ENCODE measurements around the gene RAB3A. TPM values are rescaled to one million over a fixed set of nuclear protein-coding genes. Genes with fewer than 3 reads are reported as not detected.

RAB3A gene
- total and polyA plus RNA-seq, 8 donors, result 0.87 to 2.2 (median 2.0) TPM; not detected in 1

DNA sequence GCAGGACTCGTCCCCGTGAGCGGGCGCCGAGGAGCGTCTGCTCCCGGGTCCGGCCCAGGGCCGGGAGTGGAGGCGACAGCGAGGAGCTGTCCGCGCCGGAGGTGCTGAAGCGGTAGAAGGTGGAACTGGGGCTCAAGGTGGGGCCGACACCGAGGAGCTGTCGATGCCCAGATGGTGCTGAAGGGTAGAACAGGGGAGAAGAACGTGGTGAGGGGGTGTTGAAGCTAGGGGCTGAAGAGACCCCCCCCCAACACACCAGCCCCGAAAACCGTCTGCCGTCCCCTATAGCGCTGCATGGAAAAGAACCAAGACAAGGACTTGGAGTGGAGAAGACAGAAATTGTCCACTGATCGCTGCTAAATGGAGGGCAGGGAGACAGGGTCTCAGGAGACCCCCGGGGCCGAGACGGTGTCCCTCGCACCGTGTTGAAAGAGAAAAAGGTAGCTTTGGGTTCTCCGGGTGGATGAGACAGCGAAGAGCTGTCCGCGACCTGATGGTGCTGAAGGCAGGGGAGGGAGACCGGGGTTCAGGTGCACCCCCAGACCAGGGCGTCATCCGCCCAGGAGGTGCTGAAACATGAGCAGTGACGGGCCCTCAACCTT, 29.5 kb upstream of the RAB3A start:
- H3K4me1 ChIP-seq, result peaks cover 0 to 12% (median 2%) of the 10 kb centered on the region in 4 donors
- no peak overlapping the region for H3K4me3 ChIP-seq
- DNase-seq, result peak; percentile 45 to 86
- no peaks in the 10 kb centered on the region for H3K36me3 ChIP-seq
- peaks cover 14 to 88% (median 43%) of the 10 kb centered on the region in 3 donors for H3K27me3 ChIP-seq
- no peak overlapping the region for H3K27ac ChIP-seq
- intact Hi-C loops (cut with DNase I; ENCODE audit: low total_unique reads), result no loop called here
- peaks cover 4 to 13% (median 13%) of the 10 kb centered on the region in 4 donors for H3K9me3 ChIP-seq
- TF ChIP-seq POLR2A (IDR thresholded peaks at IDR 0.05) (no peak), EP300 (IDR thresholded peaks at IDR 0.05) (no peak), POLR2AphosphoS5 (IDR thresholded peaks at IDR 0.05) (no peak)
- TF ChIP-seq, protein P1, sequence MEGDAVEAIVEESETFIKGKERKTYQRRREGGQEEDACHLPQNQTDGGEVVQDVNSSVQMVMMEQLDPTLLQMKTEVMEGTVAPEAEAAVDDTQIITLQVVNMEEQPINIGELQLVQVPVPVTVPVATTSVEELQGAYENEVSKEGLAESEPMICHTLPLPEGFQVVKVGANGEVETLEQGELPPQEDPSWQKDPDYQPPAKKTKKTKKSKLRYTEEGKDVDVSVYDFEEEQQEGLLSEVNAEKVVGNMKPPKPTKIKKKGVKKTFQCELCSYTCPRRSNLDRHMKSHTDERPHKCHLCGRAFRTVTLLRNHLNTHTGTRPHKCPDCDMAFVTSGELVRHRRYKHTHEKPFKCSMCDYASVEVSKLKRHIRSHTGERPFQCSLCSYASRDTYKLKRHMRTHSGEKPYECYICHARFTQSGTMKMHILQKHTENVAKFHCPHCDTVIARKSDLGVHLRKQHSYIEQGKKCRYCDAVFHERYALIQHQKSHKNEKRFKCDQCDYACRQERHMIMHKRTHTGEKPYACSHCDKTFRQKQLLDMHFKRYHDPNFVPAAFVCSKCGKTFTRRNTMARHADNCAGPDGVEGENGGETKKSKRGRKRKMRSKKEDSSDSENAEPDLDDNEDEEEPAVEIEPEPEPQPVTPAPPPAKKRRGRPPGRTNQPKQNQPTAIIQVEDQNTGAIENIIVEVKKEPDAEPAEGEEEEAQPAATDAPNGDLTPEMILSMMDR (IDR thresholded peaks at IDR 0.05), result no peak
- 18 to 22% (median 20%) methylated on average over 36 to 37 of the region's 37 CpGs for WGBS, 5 donors

DNA sequence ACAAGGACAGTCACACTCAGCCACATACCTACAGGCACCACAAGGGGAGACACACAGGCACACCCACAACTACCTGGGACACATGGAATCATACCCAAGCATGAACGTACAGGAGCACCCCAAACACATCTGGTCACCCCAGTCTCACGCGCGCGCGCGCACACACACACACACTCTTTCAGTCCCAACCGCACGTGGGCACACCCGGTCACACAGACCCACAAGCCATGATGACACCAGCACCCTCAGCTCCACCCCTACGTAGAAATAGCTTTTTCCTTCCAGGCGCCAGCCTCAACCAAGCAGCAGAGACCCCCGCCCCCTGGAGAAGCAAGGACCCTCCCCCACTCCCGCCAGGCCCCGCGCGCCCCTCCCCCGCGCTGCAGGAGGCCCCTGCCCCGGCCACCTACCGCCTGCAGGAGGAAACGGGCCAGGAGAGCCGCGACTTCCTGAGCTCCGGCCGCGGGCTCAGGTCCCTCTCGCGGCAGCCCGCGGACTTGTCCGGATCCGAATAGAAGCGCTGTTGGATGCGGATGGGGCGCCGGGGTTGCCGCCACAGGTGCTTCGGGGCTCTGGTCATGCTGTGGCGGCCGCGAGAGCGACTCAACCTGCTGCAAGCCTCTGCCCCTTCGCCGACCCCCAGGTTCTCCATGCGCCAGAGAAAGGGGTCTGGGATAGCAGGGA, 28.8 kb upstream of the RAB3A start:
- Histone ChIP-seq H3K4me3 (no peak overlapping the region), H3K9me3 (peaks cover 4 to 13% (median 13%) of the 10 kb centered on the region in 4 donors), H3K27me3 (peaks cover 14 to 93% (median 43%) of the 10 kb centered on the region in 3 donors), H3K27ac (no peak overlapping the region), H3K4me1 (peaks cover 0 to 12% (median 2%) of the 10 kb centered on the region in 4 donors), H3K36me3 (no peaks in the 10 kb centered on the region)
- intact Hi-C loops (cut with DNase I; ENCODE audit: low total_unique reads), result no loop called here
- peak in 1 of 2 donors; percentile 59 for DNase-seq
- TF ChIP-seq POLR2AphosphoS5 (IDR thresholded peaks at IDR 0.05), result no peak
- 4 to 9% (median 5%) methylated on average over 16 to 46 of the region's 46 CpGs for WGBS, 5 donors

DNA sequence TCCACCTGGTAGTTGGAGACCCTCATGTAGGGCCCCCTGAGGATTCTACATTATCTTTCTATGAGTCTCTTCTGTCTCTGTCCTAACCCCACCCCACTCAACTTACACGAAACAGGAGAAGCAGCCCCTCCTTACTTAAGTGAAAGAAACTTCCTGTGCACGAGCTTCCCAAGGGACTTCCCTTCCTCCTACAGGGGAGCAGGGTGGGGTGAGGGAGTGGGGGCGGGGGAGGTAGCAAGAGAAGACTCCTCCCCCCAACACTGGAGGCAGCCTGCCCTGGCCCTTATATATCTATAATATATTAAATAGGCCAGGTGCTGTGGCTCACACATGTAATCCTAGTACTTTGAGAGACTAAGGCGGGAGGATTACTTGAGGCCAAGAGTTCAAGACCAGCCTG, 27.9 kb upstream of the RAB3A start:
- intact Hi-C loops (cut with DNase I; ENCODE audit: low total_unique reads), result no loop called here
- peaks cover 0 to 12% (median 2%) of the 10 kb centered on the region in 4 donors for H3K4me1 ChIP-seq
- H3K27ac ChIP-seq, result no peak overlapping the region
- TF ChIP-seq, protein P1 (IDR thresholded peaks at IDR 0.05), result no peak
- TF ChIP-seq EP300 (IDR thresholded peaks at IDR 0.05) (no peak), POLR2A (IDR thresholded peaks at IDR 0.05) (no peak), POLR2AphosphoS5 (IDR thresholded peaks at IDR 0.05) (no peak)
- H3K36me3 ChIP-seq, result no peaks in the 10 kb centered on the region
- DNase-seq, result no peak
- peaks cover 14 to 95% (median 51%) of the 10 kb centered on the region in 3 donors for H3K27me3 ChIP-seq
- peaks cover 4 to 13% (median 13%) of the 10 kb centered on the region in 4 donors for H3K9me3 ChIP-seq
- 16 to 30% (median 22%) methylated on average over 3 to 4 of the region's 4 CpGs for WGBS, 5 donors
- H3K4me3 ChIP-seq, result no peak overlapping the region

DNA sequence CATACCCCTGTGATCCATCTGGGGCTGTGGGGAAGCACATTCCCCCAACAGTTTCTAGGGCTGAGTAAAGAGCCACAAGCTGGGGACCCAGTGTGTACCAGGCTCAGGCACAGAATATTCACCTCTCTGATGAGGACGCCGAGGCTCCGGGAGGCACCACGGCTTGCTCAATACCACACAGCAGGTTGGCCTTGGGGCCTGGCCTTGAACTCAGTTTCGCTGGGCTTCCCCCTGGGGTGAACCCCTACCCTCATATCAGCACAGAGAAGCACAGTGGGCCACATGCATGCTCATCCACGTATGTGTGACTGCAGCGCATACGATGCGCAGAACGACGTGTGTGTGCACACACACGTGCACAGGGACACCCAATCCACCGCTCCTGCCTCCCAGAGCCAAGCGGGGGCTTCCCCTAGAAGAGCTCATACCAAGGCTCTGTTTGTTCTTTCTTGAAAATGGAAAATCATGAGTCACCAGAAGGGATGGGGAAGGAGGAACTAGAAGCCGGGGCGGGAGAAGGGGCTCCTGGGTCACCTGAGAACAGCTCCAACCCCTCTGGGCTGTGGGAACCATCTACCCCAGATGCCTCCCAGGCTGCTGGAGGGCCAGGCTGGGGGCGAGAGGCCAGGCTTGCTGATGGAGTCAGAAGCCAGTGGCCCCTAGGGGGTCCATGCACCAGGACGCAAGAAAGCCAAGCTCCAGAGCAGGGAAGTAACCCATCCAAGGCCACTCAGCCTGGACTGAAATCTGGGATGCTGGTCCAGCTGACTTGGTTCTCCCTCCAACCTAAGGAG, 27.3 kb upstream of the RAB3A start:
- Histone ChIP-seq H3K9me3 (peaks cover 4 to 13% (median 13%) of the 10 kb centered on the region in 4 donors), H3K27me3 (peaks cover 16 to 95% (median 57%) of the 10 kb centered on the region in 3 donors), H3K36me3 (no peaks in the 10 kb centered on the region), H3K4me1 (peaks cover 0 to 14% (median 6%) of the 10 kb centered on the region in 4 donors), H3K27ac (no peak overlapping the region), H3K4me3 (no peak overlapping the region)
- TF ChIP-seq POLR2AphosphoS5 (IDR thresholded peaks at IDR 0.05) (no peak), POLR2A (IDR thresholded peaks at IDR 0.05) (no peak), EP300 (IDR thresholded peaks at IDR 0.05) (no peak)
- TF ChIP-seq, protein P1 (IDR thresholded peaks at IDR 0.05), result no peak
- intact Hi-C loops (cut with DNase I; ENCODE audit: low total_unique reads), result no loop called here
- DNase-seq, result peak in 1 of 2 donors; percentile 49
- 35 to 45% (median 44%) methylated on average over 18 of the region's 18 CpGs for WGBS, 5 donors

All from stomach (tissue), 9 donors.